Activated T-cell treated with anti-CD3 and anti-CD28 coated beads, Interleukin-2, amount 50 U/mL, for 24 hours (primary cell): Measurements from ENCODE around the gene NOVA2.

Source experiments
- DNase-seq: peaks from one replicate; pipeline ENCODE4 v3.0.0-alpha.2; 2020
- H3K27ac Mint-ChIP-seq: 2 replicates; pipeline ENCODE4 v1.8.0; 2020; ENCODE audit warnings: mild to moderate bottlenecking, mixed read lengths
- H3K27me3 Mint-ChIP-seq: 2 replicates; pipeline ENCODE4 v1.8.0; 2020; ENCODE audit warnings: mixed read lengths
- H3K36me3 Mint-ChIP-seq: 2 replicates; pipeline ENCODE4 v1.8.0; 2020; ENCODE audit warnings: low read depth, mixed read lengths
- H3K4me1 Mint-ChIP-seq: 2 replicates; pipeline ENCODE4 v1.8.0; 2020; ENCODE audit warnings: low read depth, mixed read lengths
- H3K4me3 Mint-ChIP-seq: 2 replicates; pipeline ENCODE4 v1.8.0; 2020; ENCODE audit warnings: mild to moderate bottlenecking, moderate library complexity, mixed read lengths
- H3K9me3 Mint-ChIP-seq: 2 replicates; pipeline ENCODE4 v1.8.0; 2020; ENCODE audit warnings: mixed read lengths

NOVA2 gene

GRCh38 chr19:45973553-45974338 is at the start of gene NOVA2:
NOVA2 (minus strand) TSS chr19:45973865; CDS start chr19:45973351, 514 bp downstream.
- no peak within 1 kb of the TSS for H3K27ac Mint-ChIP-seq
- H3K4me3 Mint-ChIP-seq: no peak within 1 kb of the TSS
- H3K4me1 Mint-ChIP-seq: peaks cover 14% of the 10 kb centered on the region
- H3K27me3 Mint-ChIP-seq: peaks cover 78% of the 10 kb centered on the region
- H3K36me3 Mint-ChIP-seq: no peaks in the 10 kb centered on the region
- H3K9me3 Mint-ChIP-seq: no peaks in the 10 kb centered on the region
- peak; percentile 66 for DNase-seq

GRCh38 chr19:46023311-46023779 is 49.7 kb upstream of the NOVA2 start:
- Mint-ChIP-seq H3K9me3 (no peaks in the 10 kb centered on the region), H3K4me3 (no peak overlapping the region), H3K4me1 (peaks cover 15% of the 10 kb centered on the region), H3K36me3 (no peaks in the 10 kb centered on the region), H3K27ac (no peak overlapping the region), H3K27me3 (peaks cover 31% of the 10 kb centered on the region)
- DNase-seq: no peak

- Mint-ChIP-seq H3K27ac (no peak within 1 kb of the TSS), H3K4me3 (no peak within 1 kb of the TSS), H3K9me3 (no peaks in the 10 kb centered on the region), H3K27me3 (peaks cover 31% of the 10 kb centered on the region), H3K36me3 (no peaks in the 10 kb centered on the region), H3K4me1 (peaks cover 15% of the 10 kb centered on the region)
- DNase-seq: no peak
Measured at GRCh38 chr19:46022431-46023310, 49.0 kb upstream of the NOVA2 start, which contains the start of gene PGLYRP1. PGLYRP1 (minus strand) TSS chr19:46023053; CDS start chr19:46023021, 32 bp downstream.

GRCh38 chr19:46022061-46022430 is 48.4 kb upstream of the NOVA2 start:
- H3K4me3 Mint-ChIP-seq: no peak overlapping the region
- H3K27me3 Mint-ChIP-seq: peaks cover 31% of the 10 kb centered on the region
- H3K9me3 Mint-ChIP-seq: no peaks in the 10 kb centered on the region
- peaks cover under 1% of the 10 kb centered on the region for H3K36me3 Mint-ChIP-seq
- no peak overlapping the region for H3K27ac Mint-ChIP-seq
- H3K4me1 Mint-ChIP-seq: peaks cover 15% of the 10 kb centered on the region
- DNase-seq: no peak

GRCh38 chr19:46021531-46022041 is 47.9 kb upstream of the NOVA2 start:
- Mint-ChIP-seq H3K27me3 (peaks cover 28% of the 10 kb centered on the region), H3K4me1 (peaks cover 14% of the 10 kb centered on the region), H3K27ac (no peak overlapping the region), H3K36me3 (peaks cover 3% of the 10 kb centered on the region), H3K9me3 (no peaks in the 10 kb centered on the region), H3K4me3 (no peak overlapping the region)
- no peak for DNase-seq

GRCh38 chr19:46020819-46021125 is 47.1 kb upstream of the NOVA2 start:
- Mint-ChIP-seq H3K36me3 (peaks cover 3% of the 10 kb centered on the region), H3K27ac (no peak overlapping the region), H3K4me3 (no peak overlapping the region), H3K9me3 (no peaks in the 10 kb centered on the region), H3K4me1 (peaks cover 11% of the 10 kb centered on the region), H3K27me3 (peaks cover 25% of the 10 kb centered on the region)
- DNase-seq: no peak

GRCh38 chr19:46019270-46019669 is 45.6 kb upstream of the NOVA2 start:
- H3K4me3 Mint-ChIP-seq: no peak overlapping the region
- no peaks in the 10 kb centered on the region for H3K9me3 Mint-ChIP-seq
- peaks cover 3% of the 10 kb centered on the region for H3K36me3 Mint-ChIP-seq
- H3K4me1 Mint-ChIP-seq: peaks cover 17% of the 10 kb centered on the region
- H3K27ac Mint-ChIP-seq: no peak overlapping the region
- peaks cover 32% of the 10 kb centered on the region for H3K27me3 Mint-ChIP-seq
- DNase-seq: no peak

GRCh38 chr19:46018729-46019251 is 45.1 kb upstream of the NOVA2 start:
- Mint-ChIP-seq H3K4me1 (peaks cover 17% of the 10 kb centered on the region), H3K4me3 (no peak overlapping the region), H3K36me3 (peaks cover 3% of the 10 kb centered on the region), H3K27ac (no peak overlapping the region), H3K27me3 (peaks cover 31% of the 10 kb centered on the region), H3K9me3 (no peaks in the 10 kb centered on the region)
- no peak for DNase-seq

GRCh38 chr19:46017874-46018675 is 44.4 kb upstream of the NOVA2 start:
- H3K27ac Mint-ChIP-seq: no peak overlapping the region
- peaks cover 17% of the 10 kb centered on the region for H3K4me1 Mint-ChIP-seq
- no peak overlapping the region for H3K4me3 Mint-ChIP-seq
- DNase-seq: no peak
- peaks cover 26% of the 10 kb centered on the region for H3K27me3 Mint-ChIP-seq
- H3K9me3 Mint-ChIP-seq: no peaks in the 10 kb centered on the region
- peaks cover 3% of the 10 kb centered on the region for H3K36me3 Mint-ChIP-seq

GRCh38 chr19:46017095-46017429 is 43.4 kb upstream of the NOVA2 start:
- peak overlapping the region; percentile 45 for H3K4me3 Mint-ChIP-seq
- DNase-seq: no peak
- no peaks in the 10 kb centered on the region for H3K9me3 Mint-ChIP-seq
- no peak overlapping the region for H3K27ac Mint-ChIP-seq
- peaks cover 3% of the 10 kb centered on the region for H3K36me3 Mint-ChIP-seq
- H3K27me3 Mint-ChIP-seq: peaks cover 19% of the 10 kb centered on the region
- peaks cover 17% of the 10 kb centered on the region for H3K4me1 Mint-ChIP-seq

GRCh38 chr19:46016426-46017094 is 42.9 kb upstream of the NOVA2 start:
- Mint-ChIP-seq H3K4me1 (peaks cover 17% of the 10 kb centered on the region), H3K27me3 (peaks cover 19% of the 10 kb centered on the region), H3K36me3 (peaks cover 4% of the 10 kb centered on the region), H3K4me3 (peak overlapping the region; percentile 78), H3K27ac (no peak overlapping the region), H3K9me3 (no peaks in the 10 kb centered on the region)
- DNase-seq: peak; percentile 88

GRCh38 chr19:46015687-46016425 is 42.2 kb upstream of the NOVA2 start:
- Mint-ChIP-seq H3K9me3 (no peaks in the 10 kb centered on the region), H3K36me3 (peaks cover 8% of the 10 kb centered on the region), H3K27ac (no peak overlapping the region), H3K27me3 (peaks cover 19% of the 10 kb centered on the region), H3K4me3 (peak overlapping the region; percentile 78), H3K4me1 (peaks cover 17% of the 10 kb centered on the region)
- peak; percentile 60 for DNase-seq
